HCT116 (cell line): Measurements from ENCODE around the gene TMEM30A.

Source experiments
- CBX3 ChIP-seq: IDR thresholded peaks from 2 replicates; pipeline ENCODE4 v1.6.1; 2012; ENCODE audit warnings: low read depth
- CEBPB ChIP-seq: IDR thresholded peaks from 2 replicates; pipeline ENCODE4 v1.6.1; 2012; ENCODE audit warnings: low read depth
- EZH2 ChIP-seq: fragments of 200-600 bp; sonication (generic); IDR thresholded peaks from 2 replicates; pipeline ENCODE4 v1.6.1; 2017; ENCODE audit warnings: antibody characterized with exemption, mixed run types
- EZH2phosphoT487 ChIP-seq: fragments of 200-600 bp; IDR thresholded peaks from 2 replicates; pipeline ENCODE4 v1.6.1; 2018; ENCODE audit warnings: antibody characterized with exemption, borderline replicate concordance
- POLR2A ChIP-seq: IDR thresholded peaks from 2 replicates; pipeline ENCODE4 v1.7.0; 2011; ENCODE audit warnings: borderline replicate concordance; ENCODE audit not compliant: insufficient read depth, insufficient read length; ENCODE audit errors: extremely low read depth
- POLR2AphosphoS5 ChIP-seq: IDR thresholded peaks from 2 replicates; pipeline ENCODE4 v1.6.1; 2011; ENCODE audit warnings: mild to moderate bottlenecking, low read depth, low read length, moderate library complexity
- ZNF274 ChIP-seq: fragments of 200-500 bp; sonication (Bioruptor generic); IDR thresholded peaks from 2 replicates; pipeline ENCODE4 v1.6.1; 2014; ENCODE audit warnings: mild to moderate bottlenecking, low read depth, low read length, inconsistent platforms
- TF ChIP-seq, protein P1 (sequence below), 3 experiments: fragments of 200-600 bp in 1 of 3; sonication (generic) in 1 of 3; IDR thresholded peaks in 2 of 3; conservative IDR thresholded peaks in 1 of 3; 2 replicates each; pipeline ENCODE4 v1.5.1; 2012 to 2017; ENCODE audit warnings: low read depth in 2 of 3, low read length in 2 of 3, antibody characterized with exemption in 1 of 3, borderline replicate concordance in 1 of 3, control low read depth in 1 of 3, mild to moderate bottlenecking in 1 of 3, mixed read lengths in 1 of 3, mixed run types in 1 of 3, moderate library complexity in 1 of 3; ENCODE audit not compliant: insufficient read depth in 1 of 3
- TF ChIP-seq, protein P2 (sequence below): IDR thresholded peaks from 2 replicates; pipeline ENCODE4 v1.6.1; 2012
- TF ChIP-seq, protein P3 (sequence below): IDR thresholded peaks from 2 replicates; pipeline ENCODE4 v1.6.1; 2012; ENCODE audit warnings: low read depth

DNA sequence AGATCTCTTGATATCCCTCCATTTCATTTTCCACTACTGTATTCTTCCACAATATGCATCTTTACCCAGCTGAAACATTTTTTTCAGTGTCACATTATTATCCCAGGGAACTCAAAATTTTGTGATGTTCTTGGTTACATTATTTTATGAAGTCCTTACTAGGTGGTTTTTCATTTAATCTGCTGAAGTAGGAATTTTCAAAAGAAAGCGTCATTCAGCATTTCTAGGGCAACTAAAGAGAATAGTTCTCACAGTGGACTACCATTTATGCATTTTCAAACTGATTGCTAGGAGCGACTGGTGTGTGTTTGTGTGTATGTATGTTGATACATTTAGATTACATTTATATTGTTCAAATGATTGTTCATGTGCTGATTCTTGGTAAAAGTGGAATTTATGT is 2.4 kb upstream of the TMEM30A start:
- TF ChIP-seq EZH2, result no peak
- TF ChIP-seq CBX3, result no peak
- TF ChIP-seq, protein P1, sequence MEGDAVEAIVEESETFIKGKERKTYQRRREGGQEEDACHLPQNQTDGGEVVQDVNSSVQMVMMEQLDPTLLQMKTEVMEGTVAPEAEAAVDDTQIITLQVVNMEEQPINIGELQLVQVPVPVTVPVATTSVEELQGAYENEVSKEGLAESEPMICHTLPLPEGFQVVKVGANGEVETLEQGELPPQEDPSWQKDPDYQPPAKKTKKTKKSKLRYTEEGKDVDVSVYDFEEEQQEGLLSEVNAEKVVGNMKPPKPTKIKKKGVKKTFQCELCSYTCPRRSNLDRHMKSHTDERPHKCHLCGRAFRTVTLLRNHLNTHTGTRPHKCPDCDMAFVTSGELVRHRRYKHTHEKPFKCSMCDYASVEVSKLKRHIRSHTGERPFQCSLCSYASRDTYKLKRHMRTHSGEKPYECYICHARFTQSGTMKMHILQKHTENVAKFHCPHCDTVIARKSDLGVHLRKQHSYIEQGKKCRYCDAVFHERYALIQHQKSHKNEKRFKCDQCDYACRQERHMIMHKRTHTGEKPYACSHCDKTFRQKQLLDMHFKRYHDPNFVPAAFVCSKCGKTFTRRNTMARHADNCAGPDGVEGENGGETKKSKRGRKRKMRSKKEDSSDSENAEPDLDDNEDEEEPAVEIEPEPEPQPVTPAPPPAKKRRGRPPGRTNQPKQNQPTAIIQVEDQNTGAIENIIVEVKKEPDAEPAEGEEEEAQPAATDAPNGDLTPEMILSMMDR (IDR thresholded peaks at IDR 0.05 in 2 of 3, conservative IDR thresholded peaks at IDR 0.05 in 1 of 3; ENCODE audit: borderline replicate concordance in 1 of 3, insufficient read depth in 1 of 3, low read depth in 2 of 3, low read length in 2 of 3), result no peak
- TF ChIP-seq ZNF274, result no peak
- TF ChIP-seq, protein P2, sequence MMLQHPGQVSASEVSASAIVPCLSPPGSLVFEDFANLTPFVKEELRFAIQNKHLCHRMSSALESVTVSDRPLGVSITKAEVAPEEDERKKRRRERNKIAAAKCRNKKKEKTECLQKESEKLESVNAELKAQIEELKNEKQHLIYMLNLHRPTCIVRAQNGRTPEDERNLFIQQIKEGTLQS, result no peak
- TF ChIP-seq EZH2phosphoT487, result no peak
- TF ChIP-seq POLR2A, result no peak
- TF ChIP-seq, protein P3, sequence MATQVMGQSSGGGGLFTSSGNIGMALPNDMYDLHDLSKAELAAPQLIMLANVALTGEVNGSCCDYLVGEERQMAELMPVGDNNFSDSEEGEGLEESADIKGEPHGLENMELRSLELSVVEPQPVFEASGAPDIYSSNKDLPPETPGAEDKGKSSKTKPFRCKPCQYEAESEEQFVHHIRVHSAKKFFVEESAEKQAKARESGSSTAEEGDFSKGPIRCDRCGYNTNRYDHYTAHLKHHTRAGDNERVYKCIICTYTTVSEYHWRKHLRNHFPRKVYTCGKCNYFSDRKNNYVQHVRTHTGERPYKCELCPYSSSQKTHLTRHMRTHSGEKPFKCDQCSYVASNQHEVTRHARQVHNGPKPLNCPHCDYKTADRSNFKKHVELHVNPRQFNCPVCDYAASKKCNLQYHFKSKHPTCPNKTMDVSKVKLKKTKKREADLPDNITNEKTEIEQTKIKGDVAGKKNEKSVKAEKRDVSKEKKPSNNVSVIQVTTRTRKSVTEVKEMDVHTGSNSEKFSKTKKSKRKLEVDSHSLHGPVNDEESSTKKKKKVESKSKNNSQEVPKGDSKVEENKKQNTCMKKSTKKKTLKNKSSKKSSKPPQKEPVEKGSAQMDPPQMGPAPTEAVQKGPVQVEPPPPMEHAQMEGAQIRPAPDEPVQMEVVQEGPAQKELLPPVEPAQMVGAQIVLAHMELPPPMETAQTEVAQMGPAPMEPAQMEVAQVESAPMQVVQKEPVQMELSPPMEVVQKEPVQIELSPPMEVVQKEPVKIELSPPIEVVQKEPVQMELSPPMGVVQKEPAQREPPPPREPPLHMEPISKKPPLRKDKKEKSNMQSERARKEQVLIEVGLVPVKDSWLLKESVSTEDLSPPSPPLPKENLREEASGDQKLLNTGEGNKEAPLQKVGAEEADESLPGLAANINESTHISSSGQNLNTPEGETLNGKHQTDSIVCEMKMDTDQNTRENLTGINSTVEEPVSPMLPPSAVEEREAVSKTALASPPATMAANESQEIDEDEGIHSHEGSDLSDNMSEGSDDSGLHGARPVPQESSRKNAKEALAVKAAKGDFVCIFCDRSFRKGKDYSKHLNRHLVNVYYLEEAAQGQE, result no peak
- TF ChIP-seq POLR2AphosphoS5, result no peak
- TF ChIP-seq CEBPB, result no peak
